Keratinocyte (primary cell): ENCODE data around the gene MAP4.

Experiments used
- CTCF ChIP-seq, 3 experiments: IDR thresholded peaks in 1 of 3; conservative IDR thresholded peaks in 1 of 3; optimal IDR thresholded peaks in 1 of 3; 2 replicates in 2 of 3; 3 replicates in 1 of 3; pipeline versions ENCODE3 to v1.5.1; 2011; ENCODE audit warnings: low read length in 3 of 3, mild to moderate bottlenecking in 3 of 3, moderate library complexity in 2 of 3, control low read depth in 1 of 3, inconsistent platforms in 1 of 3; ENCODE audit not compliant: insufficient read depth in 2 of 3; ENCODE audit errors: extremely low read depth in 1 of 3
- EZH2 ChIP-seq: IDR thresholded peaks from one replicate; pipeline ENCODE4 v1.6.1; 2012; ENCODE audit warnings: inconsistent platforms, mild to moderate bottlenecking, low read length, moderate library complexity

- TF ChIP-seq CTCF (optimal IDR thresholded peaks at IDR 0.05 in 1 of 3, IDR thresholded peaks at IDR 0.05 in 1 of 3, conservative IDR thresholded peaks at IDR 0.05 in 1 of 3; ENCODE audit: extremely low read depth in 1 of 3, insufficient read depth in 2 of 3, low read length in 3 of 3) (no peak), EZH2 (no peak)
Observed at GRCh38 chr3:47849186-47849698, 167.0 kb downstream of the MAP4 start.
